GM18867 (cell line): Measurements from ENCODE around the gene ENOX1.

Source experiments
- ATAC-seq: cut with Tn5 transposase; IDR thresholded peaks from one replicate; pipeline ENCODE4 v1.9.1; 2021; ENCODE audit warnings: mild to moderate bottlenecking, moderate library complexity; ENCODE audit not compliant: unreplicated experiment

ENOX1 gene

GRCh38 chr13:43785650-43786471, 911 bp downstream of the ENOX1 start:
- ATAC-seq: no peak

- no peak for ATAC-seq
These were observed 1.5 kb downstream of the ENOX1 start for GRCh38 chr13:43785261-43785649.

GRCh38 chr13:43784496-43784895, 2.3 kb downstream of the ENOX1 start:
- ATAC-seq: no peak

- no peak for ATAC-seq
These were observed 3.0 kb downstream of the ENOX1 start for GRCh38 chr13:43783820-43784219.

- ATAC-seq: no peak
These were observed 4.1 kb downstream of the ENOX1 start for GRCh38 chr13:43782686-43783085.

- no peak for ATAC-seq
These were observed 6.1 kb downstream of the ENOX1 start for GRCh38 chr13:43780666-43781065.

GRCh38 chr13:43776501-43777079, 10.2 kb downstream of the ENOX1 start:
- ATAC-seq: no peak

GRCh38 chr13:43776006-43776405, 10.8 kb downstream of the ENOX1 start:
- ATAC-seq: no peak

- ATAC-seq: no peak
These were observed 13.2 kb downstream of the ENOX1 start for GRCh38 chr13:43773602-43774001.

- no peak for ATAC-seq
These were observed 15.9 kb downstream of the ENOX1 start for GRCh38 chr13:43770871-43771270.

GRCh38 chr13:43769529-43769928, 17.2 kb downstream of the ENOX1 start:
- ATAC-seq: no peak

GRCh38 chr13:43767341-43767931, 19.3 kb downstream of the ENOX1 start:
- ATAC-seq: no peak

- no peak for ATAC-seq
These were observed 20.0 kb downstream of the ENOX1 start for GRCh38 chr13:43766725-43767124.

GRCh38 chr13:43764349-43764748, 22.4 kb downstream of the ENOX1 start:
- ATAC-seq: no peak

- no peak for ATAC-seq
These were observed 23.5 kb downstream of the ENOX1 start for GRCh38 chr13:43763143-43763759.

- no peak for ATAC-seq
These were observed 25.0 kb downstream of the ENOX1 start for GRCh38 chr13:43761616-43762315.

GRCh38 chr13:43760257-43760656, 26.5 kb downstream of the ENOX1 start:
- ATAC-seq: no peak

- ATAC-seq: peak; percentile 89
These were observed 27.9 kb downstream of the ENOX1 start for GRCh38 chr13:43758834-43759233.

GRCh38 chr13:43757266-43757665, 29.5 kb downstream of the ENOX1 start:
- no peak for ATAC-seq

- no peak for ATAC-seq
These were observed 30.9 kb downstream of the ENOX1 start for GRCh38 chr13:43755844-43756243.

GRCh38 chr13:43751624-43752023, 35.1 kb downstream of the ENOX1 start:
- ATAC-seq: no peak
